Measurements from ENCODE around the gene LYRM9. TPM values are rescaled to one million over a fixed set of nuclear protein-coding genes. Genes with fewer than 3 reads are reported as not detected.
A peak's percentile ranks its signal among the peaks of the same experiment; 100 is the strongest.

Gene LYRM9
- total RNA-seq, 4 donors from 2014 or later, result 5.0 to 21.6 (median 16.7) TPM

GRCh38 chr17:27882162-27882840 is 10.9 kb downstream of the LYRM9 start:
- DNase-seq (ENCODE audit: extremely low spot score), result no peak
- Histone ChIP-seq H3K9me3 (no peaks in the 10 kb centered on the region), H3K27me3 (no peaks in the 10 kb centered on the region), H3K36me3 (peaks cover 0 to 33% (median 9%) of the 10 kb centered on the region in 4 donors), H3K4me3 (no peak overlapping the region), H3K4me1 (no peaks in the 10 kb centered on the region), H3K27ac (replicated peaks in 1 of 4) (no peak overlapping the region)
- intact Hi-C loops (cut with DNase I), result loop anchor here (5.0 kb wide), 1 partner anchor 120 kb away; no protein-coding TSS in a partner anchor
- 82% methylated on average over 6 of the region's 11 CpGs for WGBS
- TF ChIP-seq EP300 (IDR thresholded peaks at IDR 0.05), result no peak
- TF ChIP-seq CTCF (IDR thresholded peaks at IDR 0.05), result no peak
- TF ChIP-seq POLR2AphosphoS5 (IDR thresholded peaks at IDR 0.05), result no peak
- TF ChIP-seq POLR2A (IDR thresholded peaks at IDR 0.05; ENCODE audit: low read depth), result no peak

- peaks cover 3 to 51% (median 15%) of the 10 kb centered on the region in 4 donors for H3K36me3 ChIP-seq
- H3K4me1 ChIP-seq, result no peaks in the 10 kb centered on the region
- intact Hi-C loops (cut with DNase I), result loop anchor here (5.0 kb wide), 2 partner anchors 73 to 118 kb away; no protein-coding TSS in a partner anchor
- no peak overlapping the region for H3K4me3 ChIP-seq
- H3K27me3 ChIP-seq, result no peaks in the 10 kb centered on the region
- no peak for DNase-seq (ENCODE audit: extremely low spot score)
- H3K27ac ChIP-seq (replicated peaks in 1 of 4), result no peak overlapping the region
- WGBS, result 24% methylated on average over 3 of the region's 3 CpGs
- no peak for TF ChIP-seq EP300 (IDR thresholded peaks at IDR 0.05)
- TF ChIP-seq CTCF (IDR thresholded peaks at IDR 0.05), result peak; percentile 57 to 74 (median 68)
- H3K9me3 ChIP-seq, result no peaks in the 10 kb centered on the region
Observed at GRCh38 chr17:27879987-27880608, 13.1 kb downstream of the LYRM9 start.

- no peak for TF ChIP-seq POLR2AphosphoS5 (IDR thresholded peaks at IDR 0.05)
- 85% methylated on average over 13 of the region's 13 CpGs for WGBS
- Histone ChIP-seq H3K4me3 (no peak overlapping the region), H3K36me3 (peaks cover 3 to 60% (median 19%) of the 10 kb centered on the region in 4 donors), H3K27me3 (no peaks in the 10 kb centered on the region), H3K27ac (replicated peaks in 1 of 4) (no peak overlapping the region), H3K4me1 (no peaks in the 10 kb centered on the region), H3K9me3 (no peaks in the 10 kb centered on the region)
- DNase-seq (ENCODE audit: extremely low spot score), result no peak
- intact Hi-C loops (cut with DNase I), result loop anchor here (5.0 kb wide), 1 partner anchor 72 kb away; no protein-coding TSS in a partner anchor
Observed at GRCh38 chr17:27878776-27879562, 14.2 kb downstream of the LYRM9 start.

- no peak for DNase-seq (ENCODE audit: extremely low spot score)
- no peak for TF ChIP-seq EP300 (IDR thresholded peaks at IDR 0.05)
- H3K27ac ChIP-seq (replicated peaks in 1 of 4), result no peak overlapping the region
- no peak overlapping the region for H3K4me3 ChIP-seq
- no peaks in the 10 kb centered on the region for H3K4me1 ChIP-seq
- H3K9me3 ChIP-seq, result no peaks in the 10 kb centered on the region
- H3K27me3 ChIP-seq, result no peaks in the 10 kb centered on the region
- peaks cover 3 to 45% (median 17%) of the 10 kb centered on the region in 4 donors for H3K36me3 ChIP-seq
- 93% methylated on average over 2 of the region's 2 CpGs for WGBS
- intact Hi-C loops (cut with DNase I), result no loop called here
Observed at GRCh38 chr17:27873746-27874145, 19.4 kb downstream of the LYRM9 start.

- Histone ChIP-seq H3K4me1 (no peaks in the 10 kb centered on the region), H3K27me3 (no peaks in the 10 kb centered on the region), H3K27ac (replicated peaks in 1 of 4) (no peak overlapping the region), H3K36me3 (peaks cover 3 to 40% (median 13%) of the 10 kb centered on the region in 4 donors), H3K4me3 (no peak overlapping the region), H3K9me3 (no peaks in the 10 kb centered on the region)
- TF ChIP-seq POLR2AphosphoS5 (IDR thresholded peaks at IDR 0.05), result no peak
- no peak for TF ChIP-seq POLR2A (IDR thresholded peaks at IDR 0.05; ENCODE audit: low read depth)
- TF ChIP-seq CTCF (IDR thresholded peaks at IDR 0.05), result no peak
- no peak for TF ChIP-seq EP300 (IDR thresholded peaks at IDR 0.05)
- DNase-seq (ENCODE audit: extremely low spot score), result no peak
- intact Hi-C loops (cut with DNase I), result no loop called here
- 94% methylated on average over 2 of the region's 2 CpGs for WGBS
Observed at GRCh38 chr17:27873211-27873610, 20.0 kb downstream of the LYRM9 start.
